Fibroblast of skin of right biceps (primary cell): ENCODE data around the gene KEAP1.
"Not testable (repeated sequence)": the region's sequence is repeated elsewhere in the genome, so short reads cannot be mapped to it uniquely, and the experiment has no call there.

Source experiments
- DNase-seq: peaks from one replicate; pipeline ENCODE4 v3.0.0-alpha.2; 2013

The KEAP1 gene

DNA sequence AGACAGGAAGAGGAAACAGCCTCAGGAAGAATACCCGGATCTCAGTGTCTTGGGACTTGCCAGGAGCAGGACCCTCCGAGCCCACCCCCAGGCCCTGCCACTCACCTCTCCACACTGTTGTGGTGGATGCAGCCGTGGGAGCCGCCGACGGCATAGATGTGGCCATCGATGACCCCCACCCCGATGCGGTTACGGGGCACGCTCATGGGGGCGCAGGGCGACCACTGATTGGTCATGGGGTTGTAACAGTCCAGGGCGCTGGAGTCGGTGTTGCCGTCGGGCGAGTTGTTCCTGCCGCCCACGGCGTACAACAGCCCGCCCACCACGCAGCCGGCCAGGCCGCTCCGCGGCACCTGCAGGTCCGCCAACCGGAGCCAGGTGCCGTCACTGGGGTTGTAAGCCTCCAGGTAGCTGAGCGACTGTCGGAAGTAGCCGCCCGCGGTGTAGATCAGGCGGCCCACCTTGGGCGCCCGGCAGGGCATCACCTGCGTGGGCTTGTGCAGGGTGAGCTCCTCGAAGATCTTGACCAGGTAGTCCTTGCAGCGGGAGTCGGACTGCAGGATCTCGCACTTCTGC, 11.6 kb downstream of the KEAP1 start:
- no peak for DNase-seq

GRCh38 chr19:10486551-10486950, 16.6 kb downstream of the KEAP1 start:
- DNase-seq = no peak

DNA sequence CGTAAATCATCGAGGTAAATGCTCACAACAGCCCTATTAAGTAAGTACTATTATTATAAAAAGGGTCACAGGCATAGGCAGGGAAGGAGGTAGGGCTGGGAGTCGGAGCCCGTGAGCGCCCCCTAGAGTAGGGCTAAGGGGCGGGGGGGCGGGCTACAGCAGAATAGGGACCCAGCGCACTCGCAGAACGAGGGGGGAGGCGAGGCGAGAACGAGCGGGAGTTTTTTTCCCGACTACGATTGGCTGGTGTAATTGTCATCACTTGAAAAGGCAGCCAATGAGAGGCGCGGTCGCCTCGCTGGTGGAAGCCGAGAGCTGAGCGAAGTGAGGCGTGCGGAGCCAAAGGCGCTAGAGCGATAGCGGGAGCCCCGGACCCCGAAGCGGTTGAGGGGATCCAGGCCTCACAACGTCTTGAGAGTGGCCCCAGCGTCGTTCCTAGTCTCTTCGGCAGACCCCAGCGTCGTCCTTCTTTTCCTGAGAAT, 24.2 kb downstream of the KEAP1 start:
- peak; percentile 89 for DNase-seq

GRCh38 chr19:10478476-10478875, 24.7 kb downstream of the KEAP1 start:
- DNase-seq = peak; percentile 41

GRCh38 chr19:10474962-10475451, 28.1 kb downstream of the KEAP1 start:
- no peak for DNase-seq

DNA sequence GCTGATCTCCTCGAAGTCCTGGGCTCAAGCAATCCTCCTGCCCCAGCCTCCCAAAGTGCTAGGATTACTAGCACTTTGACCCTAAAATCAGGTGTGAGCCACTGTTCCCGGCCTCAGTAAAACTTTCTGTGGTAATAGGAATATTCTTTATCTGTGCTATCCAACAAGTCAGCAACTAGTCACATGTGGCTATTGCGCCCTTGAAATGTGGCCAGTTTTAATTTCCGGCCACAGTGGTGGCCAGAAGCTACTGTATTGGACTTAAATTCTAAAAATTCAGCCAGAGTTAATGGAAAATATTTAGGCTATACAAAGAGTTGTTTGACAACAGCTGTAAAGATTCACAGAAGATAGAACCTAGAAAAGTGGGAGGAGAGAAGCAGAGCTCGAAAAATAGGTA, 30.0 kb downstream of the KEAP1 start:
- DNase-seq = no peak

- DNase-seq = peak; percentile 41
Observed at GRCh38 chr19:10471909-10472308, 31.2 kb downstream of the KEAP1 start.

DNA sequence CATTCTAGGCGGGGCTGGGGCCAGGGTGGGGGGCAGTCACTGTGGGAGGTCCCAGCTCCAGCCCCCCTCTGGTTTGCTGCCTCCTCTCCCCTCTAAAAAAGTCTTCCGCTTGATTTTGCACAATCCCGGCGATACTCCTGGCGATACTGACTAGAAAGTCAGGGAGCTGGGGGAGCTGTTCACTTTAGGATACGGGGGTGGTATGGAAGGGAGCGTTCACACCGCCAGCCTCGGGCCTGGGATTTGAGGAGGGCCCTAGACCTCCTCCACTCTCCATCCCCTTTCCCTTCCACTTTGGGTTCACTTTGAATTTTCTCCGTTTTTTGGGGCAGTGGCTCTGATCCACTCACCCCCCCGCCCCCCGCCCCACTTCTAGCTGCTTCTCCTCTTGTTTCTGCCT, 35.0 kb downstream of the KEAP1 start:
- DNase-seq = no peak

GRCh38 chr19:10467104-10467706, 36.0 kb downstream of the KEAP1 start:
- DNase-seq = no peak

DNA sequence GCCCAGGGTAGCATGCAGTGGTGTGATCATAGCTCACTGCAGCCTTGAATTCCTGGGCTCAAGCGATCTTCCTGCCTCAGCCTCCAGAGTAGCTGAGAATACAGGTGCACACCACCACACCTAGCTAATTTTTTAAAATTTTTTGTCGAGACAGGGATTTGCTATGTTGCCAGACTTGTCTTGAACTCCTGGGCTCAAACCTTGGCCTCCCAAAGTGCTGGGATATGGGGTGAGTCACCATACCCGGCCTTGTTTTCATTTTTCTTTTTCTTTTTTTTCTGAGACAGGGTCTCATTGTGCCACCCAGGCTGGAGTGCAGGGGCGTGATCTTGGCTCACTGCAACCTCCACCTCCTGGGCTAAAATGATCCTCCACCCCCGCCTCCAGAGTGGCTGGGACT, 38.7 kb downstream of the KEAP1 start:
- DNase-seq = no peak

GRCh38 chr19:10462557-10462956, 40.6 kb downstream of the KEAP1 start:
- no peak for DNase-seq

DNA sequence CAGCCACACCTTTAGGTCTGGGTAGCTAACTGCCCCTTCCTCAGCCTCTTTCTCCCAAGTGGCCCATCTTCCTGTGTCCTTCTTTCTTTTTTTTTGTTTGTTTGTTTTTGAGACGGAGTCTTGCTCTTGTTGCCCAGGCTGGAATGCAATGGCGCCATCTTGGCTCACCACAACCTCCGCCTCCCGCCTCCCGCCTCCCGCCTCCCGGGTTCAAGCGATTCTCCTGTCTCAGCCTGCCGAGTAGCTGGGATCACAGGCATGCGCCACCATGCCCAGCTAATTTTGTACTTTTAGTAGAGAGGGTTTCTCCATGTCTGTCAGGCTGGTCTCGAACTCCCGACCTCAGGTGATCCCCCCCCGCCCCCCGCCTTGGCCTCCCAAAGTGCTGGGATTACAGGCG, 41.1 kb downstream of the KEAP1 start:
- not testable (repeated sequence) for DNase-seq

DNA sequence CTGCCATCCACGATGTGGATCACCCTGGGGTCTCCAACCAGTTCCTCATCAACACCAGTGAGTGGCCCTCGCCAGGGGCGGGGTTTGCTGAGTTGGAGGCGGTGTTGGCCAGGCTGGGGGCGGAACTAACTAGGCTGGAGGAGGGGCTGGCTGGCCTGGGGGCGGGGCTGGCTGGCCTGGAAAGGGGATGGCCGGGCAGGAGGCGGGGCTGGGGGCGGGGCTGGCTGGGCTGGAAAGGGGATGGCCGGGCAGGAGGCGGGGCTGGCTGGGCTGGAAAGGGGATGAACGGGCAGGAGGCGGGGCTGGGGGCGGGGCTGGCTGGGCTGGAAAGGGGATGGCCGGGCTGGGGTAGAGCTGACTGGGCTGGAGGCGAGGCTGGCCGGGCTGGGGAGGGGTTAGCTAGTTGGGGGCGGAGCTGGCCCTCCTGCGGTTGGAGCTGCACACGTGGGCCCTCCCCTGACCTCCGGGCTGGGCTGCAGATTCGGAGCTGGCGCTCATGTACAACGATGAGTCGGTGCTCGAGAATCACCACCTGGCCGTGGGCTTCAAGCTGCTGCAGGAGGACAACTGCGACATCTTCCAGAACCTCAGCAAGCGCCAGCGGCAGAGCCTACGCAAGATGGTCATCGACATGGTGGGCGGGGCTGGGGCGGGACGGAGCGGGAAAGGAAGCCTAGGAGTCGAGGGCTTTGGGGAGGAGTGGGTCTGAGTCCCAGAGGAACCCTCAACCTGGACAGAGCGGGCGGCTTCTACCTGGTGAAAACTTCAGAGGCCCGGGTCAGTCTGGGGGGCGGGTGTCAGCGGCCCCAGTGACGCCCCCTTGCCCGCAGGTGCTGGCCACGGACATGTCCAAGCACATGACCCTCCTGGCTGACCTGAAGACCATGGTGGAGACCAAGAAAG, 41.9 kb downstream of the KEAP1 start:
- DNase-seq = peak; percentile 89

DNA sequence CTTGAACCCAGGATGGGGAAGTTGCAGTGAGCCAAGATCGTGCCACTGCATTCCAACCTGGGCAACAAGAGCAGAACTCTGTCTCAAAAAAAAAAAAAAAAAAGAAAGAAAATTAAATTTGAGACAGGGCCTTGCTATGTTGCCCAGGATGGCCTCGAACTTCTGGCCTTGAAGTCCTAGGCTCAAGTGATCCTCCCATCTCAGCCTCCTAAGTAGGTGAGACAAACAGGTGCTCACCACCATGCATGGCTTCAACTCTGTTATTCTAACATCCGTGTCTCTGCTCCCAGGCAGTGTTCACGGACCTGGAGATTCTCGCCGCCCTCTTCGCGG, 42.5 kb downstream of the KEAP1 start:
- DNase-seq = no peak

- not testable (repeated sequence) for DNase-seq
Observed at GRCh38 chr19:10458733-10459132, 44.4 kb downstream of the KEAP1 start.

- no peak for DNase-seq
Observed at GRCh38 chr19:10454267-10454666, 48.9 kb downstream of the KEAP1 start.

GRCh38 chr19:10453852-10454251, 49.3 kb downstream of the KEAP1 start:
- DNase-seq = no peak

GRCh38 chr19:10452726-10453618, 50.2 kb downstream of the KEAP1 start:
- no peak for DNase-seq

DNA sequence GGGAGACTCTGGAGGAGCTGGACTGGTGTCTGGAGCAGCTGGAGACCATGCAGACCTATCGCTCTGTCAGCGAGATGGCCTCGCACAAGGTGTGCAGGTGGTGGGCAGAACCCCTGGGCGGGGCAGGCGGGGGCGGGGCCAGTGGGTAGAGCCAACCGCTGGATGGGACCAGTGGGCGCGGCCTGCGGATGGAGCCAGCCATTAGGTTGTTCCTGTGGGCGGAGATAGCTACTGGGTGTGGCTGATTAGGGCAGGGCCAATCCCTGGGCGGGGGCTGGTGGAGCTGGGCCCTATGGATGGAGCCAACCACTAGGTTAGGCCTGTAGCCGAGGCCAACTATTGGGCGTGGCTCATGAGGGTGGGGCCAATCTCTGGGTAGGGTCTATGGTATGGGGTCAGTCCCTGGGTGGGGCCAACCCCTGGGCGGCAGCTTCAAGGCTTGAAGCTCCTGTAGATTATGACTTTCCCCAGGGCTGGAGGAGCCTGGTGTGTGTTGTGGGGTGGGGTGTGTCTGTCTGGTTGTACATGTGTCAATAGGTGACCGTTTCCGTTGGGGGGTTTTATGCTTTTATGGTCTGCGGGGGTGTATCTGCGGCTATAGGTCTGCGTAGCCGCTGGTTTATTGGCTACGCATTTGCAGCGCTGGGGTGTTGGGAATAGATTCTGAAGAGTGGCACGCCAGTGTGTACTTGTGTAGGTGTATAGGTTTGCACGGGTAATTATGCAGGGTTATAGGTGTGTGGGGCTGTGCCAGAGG, 52.1 kb downstream of the KEAP1 start:
- DNase-seq = no peak

DNA sequence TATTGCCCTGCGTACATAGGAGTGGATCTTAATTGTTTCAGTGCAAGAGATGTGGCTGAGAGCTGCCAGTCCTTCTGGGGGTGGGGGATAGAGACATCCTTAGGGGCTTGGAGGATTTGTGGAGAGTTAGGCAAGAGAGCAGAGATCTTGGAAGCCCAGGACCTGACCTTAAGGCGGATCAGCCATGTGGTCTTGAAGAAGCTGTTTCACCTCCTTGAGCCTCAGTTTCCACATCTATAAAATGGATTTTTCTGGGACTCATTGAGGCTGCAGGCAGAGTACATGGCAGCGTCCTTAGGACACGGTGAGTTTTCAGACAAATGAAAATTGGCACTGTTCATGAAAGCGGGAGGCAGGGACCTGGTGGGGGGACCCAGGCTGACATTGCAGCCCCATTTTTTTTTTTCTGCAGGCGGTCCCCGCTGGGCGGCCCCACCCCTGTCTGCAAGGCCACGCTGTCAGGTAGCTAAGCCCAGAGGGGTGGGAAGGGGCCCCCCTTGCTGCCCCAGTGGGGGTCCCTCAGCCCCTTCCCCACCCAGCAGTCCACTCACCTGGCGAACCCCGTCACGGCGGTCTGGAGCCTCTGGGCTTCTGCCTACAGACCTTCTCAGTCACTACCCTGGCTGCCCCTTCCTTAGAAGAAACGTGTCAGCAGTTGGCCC, 52.8 kb downstream of the KEAP1 start:
- DNase-seq = no peak

DNA sequence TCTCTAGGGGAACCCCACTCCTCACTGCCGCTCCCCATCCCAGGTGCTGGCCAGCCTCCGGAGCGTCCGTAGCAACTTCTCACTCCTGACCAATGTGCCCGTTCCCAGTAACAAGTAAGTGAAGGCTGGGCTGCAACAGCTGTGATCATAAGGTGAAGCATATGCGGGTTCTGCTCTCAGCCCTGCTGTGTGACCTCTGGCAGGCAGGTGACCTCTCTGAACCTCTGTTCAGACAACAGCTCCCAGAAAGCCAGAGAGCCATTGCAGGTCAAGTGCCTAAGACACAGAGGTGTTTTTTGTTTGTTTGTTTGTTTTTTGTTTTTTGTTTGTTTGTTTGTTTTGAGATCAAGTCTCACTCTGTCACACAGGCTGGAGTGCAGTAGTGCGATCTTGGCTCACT, 54.1 kb downstream of the KEAP1 start:
- no peak for DNase-seq

DNA sequence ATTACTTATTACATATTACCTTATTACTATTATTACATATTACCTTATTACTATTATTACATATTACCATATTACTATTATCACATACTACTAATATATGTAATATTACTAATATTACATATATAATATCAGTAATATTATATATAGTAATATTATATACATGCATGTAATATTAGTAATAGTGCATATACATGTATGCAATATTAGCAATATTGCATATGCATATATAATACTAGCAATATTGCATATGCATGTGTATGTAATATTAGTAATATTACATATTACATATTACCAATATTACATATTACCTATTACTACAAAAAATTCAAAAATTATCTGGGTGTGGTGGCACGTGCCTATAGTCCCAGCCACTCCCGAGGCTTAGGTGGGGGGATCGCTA, 60.5 kb downstream of the KEAP1 start:
- DNase-seq = no peak
